Breast epithelium (tissue), 3 donors: ENCODE measurements around the gene STRA8.

Experiments used
- CTCF ChIP-seq, 3 donors: fragments of 450-650 bp; IDR thresholded peaks; one replicate each; pipeline ENCODE4 v1.5.1; 2016 to 2017; ENCODE audit warnings: antibody characterized with exemption in 3 of 3, mild to moderate bottlenecking in 3 of 3, moderate library complexity in 3 of 3
- POLR2A ChIP-seq: fragments of 450-650 bp; IDR thresholded peaks from one replicate; pipeline ENCODE4 v1.6.1; 2016; ENCODE audit warnings: antibody characterized with exemption, mild to moderate bottlenecking, moderate library complexity
- POLR2AphosphoS5 ChIP-seq, 3 donors: sonication (generic); formaldehyde crosslinking; IDR thresholded peaks; one replicate each; pipeline ENCODE4 v1.6.1; 2017; ENCODE audit warnings: antibody characterized with exemption in 3 of 3

GRCh38 chr7:135204341-135204749, 29.3 kb upstream of the STRA8 start:
- TF ChIP-seq CTCF (IDR thresholded peaks at IDR 0.05) (no peak), POLR2AphosphoS5 (IDR thresholded peaks at IDR 0.05) (no peak), POLR2A (no peak)
